MM.1S (cell line): ENCODE results near the gene XRN2.

Experiments
- DNase-seq: peaks from one replicate; pipeline ENCODE4 v3.0.0-alpha.2; 2015
- H2AFZ ChIP-seq: fragments of 300-600 bp; sonication (generic); 2 replicates; pipeline ENCODE4 v1.6.0; 2016; ENCODE audit warnings: antibody characterized with exemption, low read length
- H3F3A ChIP-seq: fragments of 300-600 bp; sonication (generic); 2 replicates; pipeline ENCODE4 v1.6.1; 2016; ENCODE audit warnings: mild to moderate bottlenecking, antibody characterized with exemption, low read length, moderate library complexity, mixed read lengths; ENCODE audit not compliant: insufficient read depth
- H3K27ac ChIP-seq: fragments of 300-600 bp; sonication (generic); 2 replicates; pipeline ENCODE4 v1.5.1; 2016; ENCODE audit warnings: mild to moderate bottlenecking, low read length
- H3K27me3 ChIP-seq: fragments of 300-600 bp; sonication (generic); replicated peaks from 2 replicates; pipeline ENCODE4 v1.6.0; 2016; ENCODE audit warnings: low read length; ENCODE audit not compliant: insufficient read depth
- H3K36me3 ChIP-seq: fragments of 300-600 bp; sonication (generic); replicated peaks from 2 replicates; pipeline ENCODE4 v1.6.1; 2016; ENCODE audit warnings: mild to moderate bottlenecking, low read length, mixed read lengths; ENCODE audit not compliant: insufficient read depth
- H3K4me1 ChIP-seq: fragments of 300-600 bp; sonication (generic); 2 replicates; pipeline ENCODE4 v1.6.1; 2016; ENCODE audit warnings: low read length, mixed read lengths
- H3K4me2 ChIP-seq: fragments of 300-600 bp; sonication (generic); 2 replicates; pipeline ENCODE4 v1.6.0; 2016; ENCODE audit warnings: low read depth, low read length
- H3K4me3 ChIP-seq: fragments of 300-600 bp; sonication (generic); 2 replicates; pipeline ENCODE4 v1.5.1; 2016; ENCODE audit warnings: low read length, mixed read lengths
- H3K79me2 ChIP-seq: fragments of 300-600 bp; sonication (generic); 2 replicates; pipeline ENCODE4 v1.6.1; 2016; ENCODE audit warnings: mixed run types, low read length, mixed read lengths
- H3K9ac ChIP-seq: fragments of 300-600 bp; sonication (generic); 2 replicates; pipeline ENCODE4 v1.6.1; 2016; ENCODE audit warnings: low read length, mixed read lengths
- H3K9me2 ChIP-seq: fragments of 300-600 bp; sonication (generic); replicated peaks from 2 replicates; pipeline ENCODE4 v1.6.1; 2016; ENCODE audit warnings: mild to moderate bottlenecking, low read length, mixed read lengths; ENCODE audit not compliant: insufficient read depth
- H3K9me3 ChIP-seq: fragments of 300-600 bp; sonication (generic); replicated peaks from 2 replicates; pipeline ENCODE4 v1.6.1; 2016; ENCODE audit warnings: mild to moderate bottlenecking, low read length, mixed read lengths; ENCODE audit not compliant: insufficient read depth
- H4K20me1 ChIP-seq: fragments of 300-600 bp; sonication (generic); 2 replicates; pipeline ENCODE4 v1.6.1; 2016; ENCODE audit warnings: mild to moderate bottlenecking, low read length, moderate library complexity, mixed read lengths; ENCODE audit not compliant: insufficient read depth
- CTCF ChIP-seq: fragments of 300-600 bp; sonication (generic); IDR thresholded peaks from 2 replicates; pipeline ENCODE4 v1.5.1; 2016; ENCODE audit warnings: antibody characterized with exemption, low read length, mixed read lengths
- EZH2 ChIP-seq: fragments of 300-600 bp; sonication (generic); optimal IDR thresholded peaks from 2 replicates; pipeline ENCODE3; 2017; ENCODE audit warnings: low read depth, mild to moderate bottlenecking, antibody characterized with exemption, low read length, mixed read lengths
- EZH2phosphoT487 ChIP-seq: fragments of 300-600 bp; sonication (generic); IDR thresholded peaks from 2 replicates; pipeline ENCODE4 v1.6.1; 2018; ENCODE audit warnings: antibody characterized with exemption, low read length

XRN2 gene

GRCh38 chr20:21391185-21391971 lies 88.2 kb downstream of the XRN2 start:
- no peak overlapping the region for H3K4me2 ChIP-seq
- H3K27ac ChIP-seq = no peak overlapping the region
- TF ChIP-seq EZH2 = no peak
- no peak for TF ChIP-seq EZH2phosphoT487
- TF ChIP-seq CTCF = no peak
- no peaks in the 10 kb centered on the region for H3K36me3 ChIP-seq
- H3K4me1 ChIP-seq = no peaks in the 10 kb centered on the region
- H3K27me3 ChIP-seq = no peaks in the 10 kb centered on the region
- no peak overlapping the region for H2AFZ ChIP-seq
- no peak for DNase-seq
- H4K20me1 ChIP-seq = no peaks in the 10 kb centered on the region
- H3K9me3 ChIP-seq = no peaks in the 10 kb centered on the region
- H3K4me3 ChIP-seq = no peak overlapping the region
- no peaks in the 10 kb centered on the region for H3F3A ChIP-seq
- H3K9me2 ChIP-seq = no peaks in the 10 kb centered on the region
- H3K9ac ChIP-seq = no peak overlapping the region
- H3K79me2 ChIP-seq = no peaks in the 10 kb centered on the region

- H3K27me3 ChIP-seq = no peaks in the 10 kb centered on the region
- TF ChIP-seq EZH2phosphoT487 = no peak
- no peak for TF ChIP-seq CTCF
- TF ChIP-seq EZH2 = no peak
- H3K36me3 ChIP-seq = no peaks in the 10 kb centered on the region
- H3K4me2 ChIP-seq = no peak overlapping the region
- H3K9ac ChIP-seq = no peak overlapping the region
- no peaks in the 10 kb centered on the region for H3K9me3 ChIP-seq
- H3K4me1 ChIP-seq = no peaks in the 10 kb centered on the region
- H3K9me2 ChIP-seq = no peaks in the 10 kb centered on the region
- H3K79me2 ChIP-seq = no peaks in the 10 kb centered on the region
- no peaks in the 10 kb centered on the region for H3F3A ChIP-seq
- H4K20me1 ChIP-seq = no peaks in the 10 kb centered on the region
- no peak for DNase-seq
- H3K4me3 ChIP-seq = no peak overlapping the region
- no peak overlapping the region for H3K27ac ChIP-seq
- H2AFZ ChIP-seq = no peak overlapping the region
These were observed 88.8 kb downstream of the XRN2 start for GRCh38 chr20:21391972-21392352.

- H3K27me3 ChIP-seq = no peaks in the 10 kb centered on the region
- no peak overlapping the region for H3K4me3 ChIP-seq
- no peaks in the 10 kb centered on the region for H4K20me1 ChIP-seq
- no peak overlapping the region for H2AFZ ChIP-seq
- H3K9me2 ChIP-seq = no peaks in the 10 kb centered on the region
- TF ChIP-seq EZH2 (no peak), EZH2phosphoT487 (no peak), CTCF (no peak)
- no peaks in the 10 kb centered on the region for H3K36me3 ChIP-seq
- H3K4me1 ChIP-seq = no peaks in the 10 kb centered on the region
- no peaks in the 10 kb centered on the region for H3F3A ChIP-seq
- no peak for DNase-seq
- H3K27ac ChIP-seq = no peak overlapping the region
- no peak overlapping the region for H3K9ac ChIP-seq
- no peaks in the 10 kb centered on the region for H3K9me3 ChIP-seq
- no peaks in the 10 kb centered on the region for H3K79me2 ChIP-seq
- H3K4me2 ChIP-seq = no peak overlapping the region
These were observed 90.0 kb downstream of the XRN2 start for GRCh38 chr20:21393166-21393565.
